A549 treated with CpdA at 1 μM for 4 hours (cell line): ENCODE results near the gene CCNE1. TPM values are rescaled to one million over a fixed set of nuclear protein-coding genes. Genes with fewer than 3 reads are reported as not detected.

ENCODE experiments used
- total RNA-seq: library from RNA; stranded (reverse); fragments of 200-300 nt; extraction: Qiagen RNA extraction; gene quantifications from 5 replicates; pipeline ENCODE4 v1.2.3, GENCODE V29; 2022; ENCODE audit warnings: low read depth

The CCNE1 gene
- total RNA-seq, result 23.7 to 26.5 TPM (median 25.2 TPM) in 5 replicates

GRCh38 chr19:29811125-29812079 is at the start of gene CCNE1:
Gene CCNE1 (plus strand): TSS chr19:29811991. CDS start chr19:29812556, 565 bp downstream.

Other genes starting within 250 kb of the CCNE1 start
- gene POP4, start 205.7 kb upstream of the CCNE1 start, total RNA-seq, result 182 to 226 TPM (median 197 TPM) in 5 replicates
- gene PLEKHF1, start 146.5 kb upstream of the CCNE1 start, total RNA-seq, result 7.2 to 11.2 TPM (median 10.0 TPM) in 5 replicates
- gene C19orf12, start 96.7 kb upstream of the CCNE1 start, total RNA-seq, result 38.0 to 50.7 TPM (median 47.0 TPM) in 5 replicates
- gene URI1, start 130.2 kb downstream of the CCNE1 start, total RNA-seq, result 89.9 to 110 TPM (median 91.5 TPM) in 5 replicates